ENCODE results near the gene TMEM9. TPM values are rescaled to one million over a fixed set of nuclear protein-coding genes. Genes with fewer than 3 reads are reported as not detected.
A peak's percentile ranks its signal among the peaks of the same experiment; 100 is the strongest.

TMEM9 gene
- total RNA-seq, 1 experiment from 2014 or later = 435 TPM

- ChIA-PET POLR2A (ENCODE audit: unreplicated experiment) (no interaction called here), CTCF (interaction anchor here (0.7 to 3.1 kb wide), 9 partner anchors 28 to 491 kb away, joined by 3 to 46 read pairs (median 4); no protein-coding TSS in a partner anchor)
- Histone ChIP-seq H3K9ac (ENCODE audit: low read length) (no peak overlapping the region), H3K9me3 (ENCODE audit: low read length) (no peaks in the 10 kb centered on the region), H3K79me2 (ENCODE audit: low read length) (peaks cover 9% of the 10 kb centered on the region; the same call in 1 of the 2 replicates), H3K27ac (ENCODE audit: low read length) (no peak overlapping the region), H2AFZ (ENCODE audit: low read length) (peak overlapping the region; percentile 91), H3K9me2 (replicated peaks; ENCODE audit: low read length) (no peaks in the 10 kb centered on the region), H3K4me3 (ENCODE audit: low read length) (peak overlapping the region; percentile 73), H3K4me1 (ENCODE audit: insufficient read depth, low read length) (peaks cover 13% of the 10 kb centered on the region), H4K20me1 (ENCODE audit: low read length) (no peaks in the 10 kb centered on the region), H3K4me2 (ENCODE audit: low read length) (peak overlapping the region; percentile 85), H3F3A (ENCODE audit: low read length, unreplicated experiment) (no peaks in the 10 kb centered on the region), H3K36me3 (ENCODE audit: low read depth, low read length) (no peaks in the 10 kb centered on the region), H3K27me3 (ENCODE audit: low read length) (0 out of 2 replicates have a peak, but pooled peaks cover under 1% of the 10 kb centered on the region)
- intact Hi-C loops (cut with micrococcal nuclease) = loop anchor here (1.0 to 5.0 kb wide), 5 partner anchors 27 to 491 kb away; partner anchors contain the start of genes INAVA and KIF14
- ATAC-seq = peak; percentile 4
- DNase-seq = no peak
- no peak for TF ChIP-seq CTCF (conservative IDR thresholded peaks at IDR 0.05; ENCODE audit: low read depth, low read length)
- no peak for TF ChIP-seq EZH2phosphoT487 (IDR thresholded peaks at IDR 0.05; ENCODE audit: borderline replicate concordance, low read length)
- TF ChIP-seq EZH2 (IDR thresholded peaks at IDR 0.05; ENCODE audit: low read length, unreplicated experiment) = no peak
- BruUV-seq (replicated peaks) = no TSS peak
These were observed 40.6 kb downstream of the TMEM9 start for GRCh38 chr1:201113451-201114244.

GRCh38 chr1:201112926-201113325, 41.3 kb downstream of the TMEM9 start:
- ChIA-PET CTCF (interaction anchor here (2.3 to 3.1 kb wide), 2 partner anchors 27 to 141 kb away, joined by 27 to 46 read pairs; no protein-coding TSS in a partner anchor), POLR2A (ENCODE audit: unreplicated experiment) (no interaction called here)
- DNase-seq (no peak), ATAC-seq (no peak)
- Histone ChIP-seq H3K4me2 (ENCODE audit: low read length) (no peak overlapping the region), H3K4me3 (ENCODE audit: low read length) (no peak overlapping the region), H3K27me3 (ENCODE audit: low read length) (0 out of 2 replicates have a peak, but pooled peaks cover 5% of the 10 kb centered on the region), H2AFZ (ENCODE audit: low read length) (no peak overlapping the region), H3K36me3 (ENCODE audit: low read depth, low read length) (no peaks in the 10 kb centered on the region), H4K20me1 (ENCODE audit: low read length) (no peaks in the 10 kb centered on the region), H3K9ac (ENCODE audit: low read length) (no peak overlapping the region), H3F3A (ENCODE audit: low read length, unreplicated experiment) (no peaks in the 10 kb centered on the region), H3K27ac (ENCODE audit: low read length) (no peak overlapping the region), H3K9me3 (ENCODE audit: low read length) (no peaks in the 10 kb centered on the region), H3K9me2 (replicated peaks; ENCODE audit: low read length) (no peaks in the 10 kb centered on the region), H3K79me2 (ENCODE audit: low read length) (peaks cover 9% of the 10 kb centered on the region; the same call in 1 of the 2 replicates), H3K4me1 (ENCODE audit: insufficient read depth, low read length) (peaks cover 13% of the 10 kb centered on the region)
- TF ChIP-seq EZH2 (IDR thresholded peaks at IDR 0.05; ENCODE audit: low read length, unreplicated experiment) (no peak), CTCF (conservative IDR thresholded peaks at IDR 0.05; ENCODE audit: low read depth, low read length) (no peak), EZH2phosphoT487 (IDR thresholded peaks at IDR 0.05; ENCODE audit: borderline replicate concordance, low read length) (no peak)
- intact Hi-C loops (cut with micrococcal nuclease) = loop anchor here (5.0 kb wide), 2 partner anchors 221 to 491 kb away; partner anchors contain the start of genes INAVA and KIF14
- BruUV-seq (replicated peaks) = no TSS peak
